GM19351 (cell line): ENCODE results near the gene EHD3.
A peak's percentile ranks its signal among the peaks of the same experiment; 100 is the strongest.

Experiments
- ATAC-seq: cut with Tn5 transposase; IDR thresholded peaks from one replicate; pipeline ENCODE4 v1.9.1; 2021; ENCODE audit warnings: mild to moderate bottlenecking, moderate library complexity; ENCODE audit not compliant: unreplicated experiment

EHD3 gene

DNA sequence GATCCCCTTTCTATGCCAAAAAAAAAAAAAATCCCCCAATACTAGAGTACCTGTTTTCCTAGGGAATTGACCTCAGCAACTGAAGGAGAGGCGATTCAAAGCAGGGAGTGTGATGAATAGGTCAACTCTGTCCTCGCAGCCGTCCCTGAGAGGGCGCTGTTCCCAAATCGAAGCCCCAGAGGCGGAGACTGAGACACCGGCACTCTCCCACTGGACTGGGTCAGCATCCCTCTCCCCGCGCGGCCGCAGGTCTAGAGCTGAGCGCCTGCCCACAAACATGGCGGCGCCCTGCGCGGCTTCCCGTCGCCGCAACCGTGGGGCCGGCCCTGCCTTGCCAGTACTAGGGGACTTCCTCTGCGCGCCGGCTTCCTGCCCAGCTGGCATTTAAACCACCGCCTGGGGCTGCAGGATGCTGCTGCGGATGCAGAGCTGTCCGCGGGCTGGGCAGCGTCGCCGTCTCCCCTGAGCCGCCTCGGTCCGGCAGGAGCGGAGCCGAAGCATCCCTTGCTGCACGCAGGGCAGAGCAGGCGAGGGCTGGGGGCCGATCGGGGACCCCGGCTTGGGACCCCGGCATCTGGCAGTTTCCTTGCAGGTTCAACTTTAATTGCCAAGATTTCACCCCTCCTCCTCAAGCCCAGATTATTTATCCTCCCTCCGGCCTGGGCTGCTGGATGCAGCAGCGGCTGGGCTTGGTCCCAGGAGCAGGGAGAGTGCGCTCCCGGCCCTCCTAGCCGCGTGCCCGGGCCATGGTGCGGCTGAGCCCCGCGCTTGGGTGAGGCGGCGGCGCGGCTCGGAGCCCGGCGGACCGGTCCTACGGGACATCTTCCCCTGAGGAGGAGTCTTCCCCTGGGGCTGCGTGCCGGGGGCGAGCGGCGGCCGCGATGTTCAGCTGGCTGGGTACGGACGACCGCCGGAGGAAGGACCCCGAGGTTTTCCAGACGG, at the start of gene EHD3:
EHD3 (plus strand) TSS at position 412 of the 942 bp plus-strand sequence; CDS start at position 882, 470 bp downstream.
- peak; percentile 98 for ATAC-seq

DNA sequence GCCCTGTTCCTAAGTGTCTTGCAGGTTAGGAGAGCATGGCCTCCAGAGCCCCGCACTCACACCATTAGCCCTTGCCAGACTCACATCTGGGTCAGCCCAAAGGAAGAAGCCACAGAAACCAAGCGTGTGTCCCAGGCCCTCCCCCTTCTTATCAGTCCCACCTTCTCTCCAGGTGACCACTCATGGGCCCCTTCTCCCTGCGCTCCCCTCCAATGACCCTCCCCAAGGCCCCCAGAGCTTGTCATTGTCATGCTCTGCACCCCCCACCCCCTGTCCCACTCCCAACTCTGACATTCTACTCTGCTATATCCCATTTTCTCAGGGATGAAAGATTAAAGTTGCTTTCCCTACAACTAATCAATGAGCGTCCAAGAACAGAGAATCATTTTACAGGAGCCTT, 46.8 kb upstream of the EHD3 start:
- ATAC-seq, result no peak

DNA sequence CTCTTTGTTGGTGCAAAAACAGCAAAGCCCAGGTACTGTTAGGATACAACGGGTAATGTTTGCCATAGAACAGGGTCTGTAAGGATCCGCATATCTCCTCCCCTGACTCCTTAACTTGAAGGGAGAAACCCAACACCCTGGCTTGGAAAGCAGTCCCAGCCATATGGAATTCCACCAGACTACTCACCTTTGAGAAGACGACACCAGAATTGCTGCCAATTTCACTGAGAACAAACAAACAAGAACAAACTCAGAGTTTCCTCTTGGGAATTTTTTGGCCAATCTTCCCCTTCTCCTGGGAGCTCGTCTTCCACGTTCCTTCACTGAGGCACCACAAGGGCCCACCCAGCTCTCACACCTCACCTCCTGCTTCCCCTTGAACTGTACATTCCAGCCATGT, 45.8 kb upstream of the EHD3 start:
- ATAC-seq, result no peak

DNA sequence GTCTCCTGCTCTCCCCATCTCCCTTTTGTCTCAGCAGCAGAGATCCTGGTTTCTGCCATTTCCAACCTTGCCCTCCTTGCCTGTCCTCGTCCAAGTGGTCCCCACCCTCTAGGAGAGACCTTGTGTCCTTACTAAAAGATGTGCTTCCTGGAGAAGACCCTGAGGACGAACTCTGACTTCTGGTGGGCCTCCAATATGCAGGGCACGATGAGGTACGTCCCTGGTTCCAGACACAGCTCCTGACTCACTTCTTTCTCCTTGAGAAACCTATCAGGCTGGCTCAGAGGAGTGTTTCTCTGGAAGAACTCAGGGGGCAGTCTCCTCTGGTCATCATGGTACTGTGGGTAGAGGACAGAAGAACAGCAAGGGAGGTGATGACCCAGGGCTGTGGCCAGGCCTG, 44.8 kb upstream of the EHD3 start:
- ATAC-seq, result no peak

DNA sequence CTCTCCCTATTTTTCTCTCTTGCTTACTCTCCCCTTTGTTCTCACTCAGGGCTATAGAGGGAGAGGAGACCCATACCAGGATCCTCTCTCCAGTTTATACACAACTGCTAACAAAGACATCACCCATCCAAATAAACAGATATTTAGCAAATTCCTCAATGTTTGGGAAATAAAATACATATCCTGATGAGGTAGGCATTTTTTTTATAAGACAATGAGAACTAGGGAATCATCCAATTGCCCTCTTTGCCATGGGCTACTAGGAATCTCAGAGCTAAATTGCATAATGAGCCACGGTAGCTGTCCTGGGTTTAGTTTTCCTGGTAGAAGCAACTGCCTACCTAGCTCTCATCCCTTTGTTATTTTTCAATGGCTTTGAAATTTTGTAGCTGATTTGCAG, 43.8 kb upstream of the EHD3 start:
- no peak for ATAC-seq

DNA sequence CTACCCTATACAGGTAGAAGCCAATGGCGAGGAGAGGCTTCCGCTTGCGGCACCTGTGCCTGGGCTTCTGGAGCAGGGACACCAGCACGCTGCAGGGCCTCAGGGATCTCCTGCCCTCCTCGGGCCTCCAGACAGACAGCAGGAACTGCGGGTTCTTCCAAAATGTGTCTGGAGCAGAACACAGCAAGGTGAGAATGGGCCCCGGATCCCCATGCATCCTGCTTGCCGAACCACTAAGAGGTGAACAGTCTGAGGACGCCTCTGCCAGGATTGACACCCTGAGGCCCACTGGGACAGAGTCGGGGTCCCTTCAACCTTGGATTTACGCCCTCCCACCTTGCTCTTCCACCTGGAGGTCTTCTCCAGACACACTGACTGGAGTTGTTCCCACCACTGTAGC, 42.0 kb upstream of the EHD3 start:
- ATAC-seq, result no peak

DNA sequence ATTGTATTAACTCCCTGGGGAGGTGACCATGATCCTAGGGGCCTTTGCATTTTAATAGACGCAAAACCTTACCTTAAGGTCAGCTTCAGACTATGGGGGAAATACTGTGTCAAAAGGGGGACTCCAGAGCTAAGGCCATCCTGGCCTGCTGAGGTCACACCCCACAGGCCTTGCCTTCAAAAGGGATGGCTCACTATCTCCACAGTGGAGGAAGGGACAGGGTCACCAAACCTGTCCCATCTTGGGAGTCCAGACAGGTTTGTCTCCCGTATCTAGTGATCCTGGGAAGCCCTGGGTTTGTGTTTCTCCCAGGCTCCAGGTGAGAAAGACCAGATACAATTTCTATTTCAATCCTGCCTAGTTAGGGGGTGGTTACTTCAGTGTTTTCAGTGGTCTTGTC, 41.6 kb upstream of the EHD3 start:
- no peak for ATAC-seq

DNA sequence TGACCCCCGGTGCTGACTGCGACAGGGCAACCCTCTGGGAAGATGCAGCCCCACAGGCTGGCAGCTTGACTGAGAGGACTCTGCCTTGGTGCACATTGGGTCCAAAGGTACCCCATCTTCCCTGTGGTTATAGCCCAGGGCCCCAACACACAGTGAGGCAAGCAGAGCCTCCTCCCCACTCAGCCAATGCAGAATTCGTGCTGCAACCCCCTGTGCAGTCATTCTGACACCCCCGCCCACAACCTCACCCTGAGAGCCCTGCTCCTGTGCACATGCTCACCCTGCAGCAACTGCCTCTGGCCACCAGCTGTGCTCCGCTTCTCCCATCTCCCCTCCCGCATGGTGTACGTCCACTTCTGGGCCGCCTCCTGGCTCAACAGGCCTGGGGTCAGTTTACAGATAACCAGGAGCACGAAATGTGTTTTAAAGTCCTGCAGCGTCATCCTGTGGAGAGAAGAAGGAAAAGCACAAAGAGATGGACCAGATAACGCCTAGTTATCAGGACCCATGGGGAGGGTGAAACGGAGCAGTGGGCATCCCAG, 41.0 kb upstream of the EHD3 start:
- no peak for ATAC-seq

DNA sequence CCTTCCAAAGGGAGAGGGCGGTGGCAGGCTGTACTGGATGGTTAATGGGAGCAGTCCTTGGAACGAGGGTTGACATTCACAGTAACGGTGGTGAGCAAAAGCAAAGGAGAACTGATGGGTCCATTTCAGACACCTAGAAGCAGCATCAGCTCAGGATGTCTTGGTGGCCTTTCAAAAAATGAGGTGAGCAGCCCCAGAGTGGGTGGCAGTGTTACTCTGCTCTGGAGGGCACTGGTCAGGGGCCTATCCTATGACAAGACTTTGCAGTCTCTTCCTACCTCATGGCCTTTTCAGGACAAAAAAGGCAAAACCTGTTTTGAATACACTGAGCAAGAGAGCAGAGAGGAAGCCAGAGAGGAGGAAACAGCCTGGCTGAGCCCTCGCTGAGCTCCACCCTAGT, 40.1 kb upstream of the EHD3 start:
- ATAC-seq, result no peak

DNA sequence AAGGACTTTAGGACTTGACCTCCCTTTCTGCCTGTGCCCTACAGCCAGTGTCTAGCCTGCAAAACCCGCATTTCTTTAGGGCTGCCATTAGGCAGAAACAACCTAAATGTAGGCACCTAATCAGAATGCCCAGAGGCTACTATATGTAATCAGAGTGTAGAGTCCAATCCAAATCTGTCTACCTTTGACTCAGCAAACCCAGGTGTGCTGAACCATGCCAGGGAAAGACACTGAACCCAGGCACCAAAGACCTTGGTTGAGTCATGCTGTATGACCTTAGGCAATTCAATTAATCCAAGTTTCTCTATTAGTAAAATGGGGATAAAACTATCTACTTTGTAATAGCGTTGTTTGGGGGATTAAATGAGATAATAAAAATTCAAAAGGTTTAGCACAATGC, 37.3 kb upstream of the EHD3 start:
- ATAC-seq, result no peak

DNA sequence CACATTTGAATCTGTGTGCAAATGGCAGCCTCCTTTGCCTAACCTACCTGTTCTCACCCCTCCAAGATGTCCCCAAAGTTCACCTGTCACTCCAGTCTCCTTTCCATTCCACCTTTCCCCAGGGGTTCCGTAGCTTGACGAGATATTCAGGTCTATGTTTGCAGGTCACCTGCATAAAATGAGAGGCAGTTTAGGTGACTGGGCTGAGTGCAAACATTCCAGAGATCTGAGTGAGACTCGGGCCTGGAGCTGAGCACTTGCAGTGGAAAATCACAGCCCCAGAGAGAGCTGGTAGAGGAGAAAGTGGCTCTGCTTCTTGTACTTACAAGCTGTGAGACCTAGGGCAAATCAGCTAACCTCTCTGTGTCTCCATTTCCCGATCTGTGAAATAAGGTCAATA, 36.8 kb upstream of the EHD3 start:
- ATAC-seq, result no peak

DNA sequence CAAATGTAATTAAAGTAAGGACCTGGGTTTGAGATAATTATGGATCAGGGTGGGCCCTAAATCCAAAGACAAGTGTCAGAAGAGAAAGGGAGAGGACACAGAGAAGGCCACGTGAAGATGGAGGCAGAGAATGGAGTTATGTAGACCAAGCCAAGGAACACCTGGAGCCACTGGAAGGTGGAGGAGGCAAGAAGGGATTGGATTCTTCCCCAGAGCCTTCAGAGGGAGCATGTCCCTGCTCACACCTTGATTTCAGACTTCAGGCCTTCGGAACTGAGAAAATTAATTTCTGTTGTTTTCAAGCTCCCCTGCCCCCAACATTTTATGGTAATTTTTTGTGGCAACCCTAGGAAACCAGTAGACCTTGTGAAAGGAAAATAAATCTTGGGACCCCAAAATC, 36.3 kb upstream of the EHD3 start:
- no peak for ATAC-seq

DNA sequence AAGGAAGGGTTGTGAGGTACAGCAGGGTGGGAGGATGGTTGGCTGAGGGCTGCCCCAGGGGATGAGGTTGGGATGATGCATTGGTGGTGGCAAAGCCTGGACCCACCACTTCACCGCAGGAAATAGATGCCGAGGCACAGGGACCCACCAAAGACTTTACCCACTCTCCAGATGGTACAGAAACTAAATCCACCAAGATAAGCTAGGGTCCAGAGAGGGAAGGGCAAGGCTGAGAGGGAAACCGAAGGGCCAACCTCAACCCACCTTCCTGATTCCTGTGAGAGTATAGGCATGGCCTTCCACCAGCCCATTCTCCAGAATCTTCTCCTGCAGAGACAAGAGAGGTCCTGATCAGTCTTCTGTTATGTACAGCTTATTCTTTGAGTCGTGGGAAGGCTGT, 34.7 kb upstream of the EHD3 start:
- no peak for ATAC-seq

DNA sequence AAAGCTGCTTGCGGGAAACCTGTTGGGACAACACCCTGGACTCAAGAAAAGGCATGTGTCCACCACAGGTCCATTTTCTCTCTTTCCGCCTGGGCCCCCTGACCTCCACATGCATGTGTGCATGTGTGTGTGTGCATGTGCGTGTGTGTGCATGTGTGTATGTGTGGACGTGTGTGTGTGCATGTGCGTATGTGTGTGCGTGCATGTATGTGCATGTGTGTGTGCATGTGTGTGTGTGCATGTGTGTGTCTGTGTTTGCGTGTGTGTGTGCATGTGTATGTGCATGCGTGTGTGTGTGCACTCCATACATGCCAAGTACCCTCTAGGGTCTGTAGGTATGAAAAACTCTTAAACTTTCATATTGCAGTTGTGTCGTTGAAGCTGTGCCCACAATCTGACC, 33.0 kb upstream of the EHD3 start:
- no peak for ATAC-seq

DNA sequence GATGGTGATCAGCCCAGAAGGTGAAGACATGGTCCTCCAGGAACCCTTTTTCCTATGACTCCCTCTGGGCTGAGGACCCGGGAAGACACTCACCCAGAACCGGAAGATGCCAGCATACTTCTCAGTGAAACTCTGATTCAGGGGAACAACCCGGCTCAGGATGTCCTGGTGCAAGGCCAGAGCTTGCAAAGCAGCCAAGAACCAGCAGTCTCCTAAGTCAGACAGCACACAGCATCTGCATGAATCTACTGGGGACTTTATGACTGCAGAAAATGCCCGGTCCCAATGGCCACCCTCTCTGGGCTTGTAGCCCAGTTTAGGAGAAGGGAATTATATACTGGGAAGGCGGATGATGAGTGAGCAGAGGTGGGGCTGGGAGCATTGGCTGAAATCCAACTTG, 31.9 kb upstream of the EHD3 start:
- ATAC-seq, result no peak

DNA sequence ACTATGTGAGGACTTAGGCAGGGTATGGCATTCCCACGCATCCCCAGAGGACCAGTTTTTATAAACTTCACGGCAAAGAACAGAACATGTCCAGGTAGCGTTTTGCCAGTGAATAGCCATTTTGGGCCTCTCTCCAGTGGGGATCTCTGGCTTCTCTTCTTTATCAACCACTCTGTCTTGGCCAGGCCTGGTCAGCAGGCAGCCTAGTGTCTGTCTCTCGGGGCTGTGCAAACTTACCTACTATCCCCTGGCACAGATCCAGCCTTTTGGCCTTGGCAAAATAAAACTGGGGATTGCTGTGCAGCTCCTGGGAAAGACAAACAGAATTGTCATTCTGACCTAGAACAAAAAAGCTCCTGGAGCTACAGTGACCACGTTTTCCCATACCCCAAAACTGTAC, 31.1 kb upstream of the EHD3 start:
- ATAC-seq, result no peak

DNA sequence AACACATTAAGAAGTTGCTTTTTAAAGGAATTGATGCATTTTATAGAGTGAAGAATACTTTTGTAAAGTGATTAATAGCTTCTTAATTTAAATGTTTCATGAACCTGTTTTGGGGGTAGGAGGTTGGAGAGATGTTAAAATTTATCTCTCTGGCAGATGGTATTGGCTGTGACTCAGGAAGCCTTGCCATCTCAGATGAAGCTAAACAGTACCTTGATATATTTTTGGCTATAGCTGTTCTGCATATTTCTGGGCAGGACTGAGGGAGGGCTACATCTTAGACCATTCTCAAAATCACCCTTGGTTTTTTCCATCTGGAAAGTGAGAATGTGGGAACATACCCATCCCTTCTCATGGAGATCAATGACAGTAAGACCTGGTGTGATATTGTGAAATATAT, 30.0 kb upstream of the EHD3 start:
- no peak for ATAC-seq

DNA sequence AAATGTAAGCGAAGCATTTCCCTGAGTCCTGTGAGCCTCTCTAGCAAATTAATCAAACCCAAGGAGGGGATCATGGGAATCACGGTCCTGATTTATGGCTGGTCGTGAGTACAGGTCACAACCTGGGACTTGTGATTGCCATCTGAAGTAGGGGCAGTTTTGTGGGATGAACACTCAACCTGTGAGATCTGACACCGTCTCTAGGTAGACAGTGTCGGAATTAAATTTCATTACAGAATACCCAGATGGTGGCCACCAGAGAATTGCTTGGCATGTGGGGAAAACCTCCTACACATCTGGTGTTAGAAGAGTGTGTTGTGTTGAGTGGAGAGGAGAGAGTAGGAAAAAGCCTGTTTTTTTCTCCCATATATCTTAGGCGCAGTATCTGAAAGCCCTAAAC, 29.2 kb upstream of the EHD3 start:
- ATAC-seq, result no peak

DNA sequence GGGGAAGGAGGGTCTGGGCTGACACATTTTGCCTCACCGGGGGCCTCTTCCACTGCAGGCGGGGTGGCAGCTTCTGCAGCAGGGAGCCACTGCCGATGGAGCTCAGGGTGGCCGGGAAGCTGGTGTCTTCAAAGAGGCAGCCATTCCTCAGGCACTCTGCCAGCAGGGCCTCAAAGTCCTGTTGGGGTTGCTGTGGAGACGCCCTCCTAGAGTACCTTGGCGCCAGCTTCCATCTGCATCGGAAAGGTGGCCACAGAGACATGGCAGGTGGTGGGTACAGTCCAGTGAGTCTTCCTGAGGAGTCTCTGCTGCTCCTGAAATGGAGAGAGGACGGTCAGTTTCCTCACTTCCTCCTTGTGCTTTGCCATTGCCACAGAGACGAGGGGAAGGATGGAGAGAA, 28.8 kb upstream of the EHD3 start:
- no peak for ATAC-seq

DNA sequence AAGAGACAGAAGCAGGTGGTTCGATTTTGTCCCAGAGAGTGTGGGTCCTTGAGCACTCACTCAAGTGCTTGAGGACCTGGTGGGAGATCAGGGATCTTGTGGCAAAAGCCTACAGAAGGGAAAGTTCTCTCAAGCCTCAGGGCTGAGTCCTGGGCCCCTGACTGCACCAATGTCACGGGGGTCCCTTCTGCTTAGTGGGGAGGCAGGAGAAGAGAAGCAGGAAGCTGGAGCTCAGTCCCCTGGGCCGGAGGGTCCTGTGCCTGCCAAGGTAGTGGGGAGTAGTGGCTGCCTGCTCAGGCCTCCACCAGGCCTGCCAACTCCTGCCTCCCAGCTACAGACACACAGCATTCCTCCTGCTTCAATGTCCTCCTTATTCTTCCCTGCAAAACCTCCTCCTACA, 28.3 kb upstream of the EHD3 start:
- no peak for ATAC-seq

DNA sequence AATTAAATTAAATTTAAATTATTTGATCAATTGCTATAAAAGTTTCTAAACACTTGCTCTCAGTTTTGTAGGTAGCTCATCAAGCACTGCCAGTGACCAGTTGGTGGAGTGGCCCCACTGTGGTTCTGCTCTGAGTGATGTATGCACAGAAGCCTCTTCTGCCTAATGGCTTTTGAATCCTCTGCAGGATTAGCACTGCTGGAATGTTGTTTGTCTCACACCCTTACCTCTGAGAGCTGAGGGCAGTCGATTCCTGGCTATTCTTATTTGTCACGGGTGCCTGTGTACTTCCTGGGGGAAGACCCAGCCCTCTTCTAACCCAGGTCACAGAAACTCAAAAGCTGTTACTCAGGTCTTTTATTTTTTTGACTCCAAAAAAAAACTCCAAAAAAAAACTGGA, 26.2 kb upstream of the EHD3 start:
- ATAC-seq, result peak; percentile 70

DNA sequence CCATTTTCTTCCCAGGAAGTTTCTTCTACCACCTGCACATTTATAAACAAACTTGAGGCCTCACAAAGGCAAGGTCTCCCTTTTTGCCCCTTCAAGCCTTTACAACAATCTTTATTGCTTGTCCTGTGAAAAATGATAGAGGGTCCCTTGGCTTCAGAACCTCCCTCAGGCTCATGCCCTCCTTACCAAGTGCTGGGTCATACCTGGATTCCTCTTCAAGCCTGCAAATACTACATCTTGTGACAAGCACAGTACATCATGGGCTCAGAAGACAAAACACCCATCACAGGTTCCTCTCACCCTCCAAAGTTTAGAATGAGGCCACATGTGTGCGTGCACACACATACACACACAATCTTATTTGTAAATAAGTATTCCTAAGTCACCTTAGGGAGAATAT, 25.7 kb upstream of the EHD3 start:
- ATAC-seq, result no peak
